Measurements from ENCODE around the gene IGDCC3. TPM values are rescaled to one million over a fixed set of nuclear protein-coding genes. Genes with fewer than 3 reads are reported as not detected.

The IGDCC3 gene
- total RNA-seq, 4 donors from 2014 or later, result not detected

GRCh38 chr15:65307978-65308377 lies 69.8 kb downstream of the IGDCC3 start:
- H3K4me1 ChIP-seq, result peaks cover 11 to 23% of the 10 kb centered on the region in 2 donors
- TF ChIP-seq POLR2A (IDR thresholded peaks at IDR 0.05), result no peak
- TF ChIP-seq, protein P1, sequence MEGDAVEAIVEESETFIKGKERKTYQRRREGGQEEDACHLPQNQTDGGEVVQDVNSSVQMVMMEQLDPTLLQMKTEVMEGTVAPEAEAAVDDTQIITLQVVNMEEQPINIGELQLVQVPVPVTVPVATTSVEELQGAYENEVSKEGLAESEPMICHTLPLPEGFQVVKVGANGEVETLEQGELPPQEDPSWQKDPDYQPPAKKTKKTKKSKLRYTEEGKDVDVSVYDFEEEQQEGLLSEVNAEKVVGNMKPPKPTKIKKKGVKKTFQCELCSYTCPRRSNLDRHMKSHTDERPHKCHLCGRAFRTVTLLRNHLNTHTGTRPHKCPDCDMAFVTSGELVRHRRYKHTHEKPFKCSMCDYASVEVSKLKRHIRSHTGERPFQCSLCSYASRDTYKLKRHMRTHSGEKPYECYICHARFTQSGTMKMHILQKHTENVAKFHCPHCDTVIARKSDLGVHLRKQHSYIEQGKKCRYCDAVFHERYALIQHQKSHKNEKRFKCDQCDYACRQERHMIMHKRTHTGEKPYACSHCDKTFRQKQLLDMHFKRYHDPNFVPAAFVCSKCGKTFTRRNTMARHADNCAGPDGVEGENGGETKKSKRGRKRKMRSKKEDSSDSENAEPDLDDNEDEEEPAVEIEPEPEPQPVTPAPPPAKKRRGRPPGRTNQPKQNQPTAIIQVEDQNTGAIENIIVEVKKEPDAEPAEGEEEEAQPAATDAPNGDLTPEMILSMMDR (IDR thresholded peaks at IDR 0.05 in 4 of 5, conservative IDR thresholded peaks at IDR 0.05 in 1 of 5), result no peak
- H3K9me3 ChIP-seq, result no peaks in the 10 kb centered on the region
- no peak for ATAC-seq
- H3K36me3 ChIP-seq, result no peaks in the 10 kb centered on the region
- in situ Hi-C loops (cut with MboI; ENCODE audit: low sequenced_read_pairs in 4 of 4) (no loop called here), intact Hi-C loops (cut with DNase I; ENCODE audit: low total_unique reads) (loop anchor here (10.0 kb wide), 1 partner anchor 307 kb away; the partner anchor contains the start of gene INTS14)
- H3K4me3 ChIP-seq, result no peak overlapping the region
- no peaks in the 10 kb centered on the region for H3K27me3 ChIP-seq
- H3K27ac ChIP-seq, result no peak overlapping the region
- no peak for DNase-seq

DNA sequence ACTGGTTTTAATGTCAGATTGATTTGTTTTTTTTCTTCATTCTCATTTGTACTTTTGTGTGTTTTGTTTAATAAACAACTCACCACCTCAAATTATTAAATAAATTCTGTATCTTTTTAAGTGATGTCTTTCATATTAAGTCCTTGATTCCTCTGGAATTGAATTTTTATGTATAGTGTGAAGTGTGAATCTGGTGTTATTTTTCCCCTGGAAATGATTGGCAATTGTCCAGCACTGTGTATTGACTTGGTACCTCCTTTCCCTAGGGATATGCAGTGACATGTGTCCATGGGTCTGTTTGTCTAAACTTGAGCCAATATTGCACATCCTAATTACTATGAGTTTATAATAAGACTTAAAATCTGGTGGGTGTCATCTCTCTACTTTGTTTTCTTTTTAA lies 71.3 kb downstream of the IGDCC3 start:
- Histone ChIP-seq H3K36me3 (no peaks in the 10 kb centered on the region), H3K9me3 (no peaks in the 10 kb centered on the region), H3K4me1 (peaks cover 11 to 13% of the 10 kb centered on the region in 2 donors), H3K4me3 (no peak overlapping the region), H3K27me3 (no peaks in the 10 kb centered on the region), H3K27ac (no peak overlapping the region)
- intact Hi-C loops (cut with DNase I; ENCODE audit: low total_unique reads) (loop anchor here (10.0 kb wide), 1 partner anchor 308 kb away; the partner anchor contains the start of gene INTS14), in situ Hi-C loops (cut with MboI; ENCODE audit: low sequenced_read_pairs in 4 of 4) (no loop called here)
- TF ChIP-seq, protein P1 (IDR thresholded peaks at IDR 0.05 in 4 of 5, conservative IDR thresholded peaks at IDR 0.05 in 1 of 5), result no peak
- TF ChIP-seq POLR2A (IDR thresholded peaks at IDR 0.05), result no peak
- DNase-seq (no peak), ATAC-seq (no peak)

DNA sequence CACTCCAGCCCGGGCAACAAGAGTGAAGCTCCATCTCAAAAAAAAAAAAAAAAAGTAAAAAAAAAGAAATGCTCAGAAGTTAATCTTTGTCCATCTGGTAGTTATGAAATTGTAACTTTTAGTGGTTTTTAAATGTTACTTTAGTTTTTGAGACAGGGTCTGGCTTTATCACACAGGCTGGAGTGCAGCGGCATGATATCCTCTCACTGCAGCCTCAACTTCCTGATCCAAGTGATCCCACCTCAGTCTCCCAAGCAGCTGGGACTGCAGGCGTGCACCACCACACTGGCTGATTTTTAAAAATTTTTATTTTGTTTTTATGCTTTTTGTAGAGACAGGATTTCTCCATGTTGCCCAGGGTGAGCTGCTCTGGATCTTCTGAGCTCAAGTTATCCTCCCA lies 72.0 kb downstream of the IGDCC3 start:
- intact Hi-C loops (cut with DNase I; ENCODE audit: low total_unique reads) (loop anchor here (2.0 to 10.0 kb wide), 2 partner anchors 121 to 309 kb away; partner anchors contain the start of genes CLPX and INTS14), in situ Hi-C loops (cut with MboI; ENCODE audit: low sequenced_read_pairs in 4 of 4) (no loop called here)
- no peaks in the 10 kb centered on the region for H3K36me3 ChIP-seq
- no peak overlapping the region for H3K4me3 ChIP-seq
- DNase-seq (no peak), ATAC-seq (no peak)
- H3K27ac ChIP-seq, result peak overlapping the region in 3 of 4 donors; percentile 87 to 93 (median 89)
- TF ChIP-seq POLR2A (IDR thresholded peaks at IDR 0.05), result no peak
- TF ChIP-seq, protein P1 (IDR thresholded peaks at IDR 0.05 in 4 of 5, conservative IDR thresholded peaks at IDR 0.05 in 1 of 5), result no peak
- H3K27me3 ChIP-seq, result no peaks in the 10 kb centered on the region
- peaks cover 11 to 13% of the 10 kb centered on the region in 2 donors for H3K4me1 ChIP-seq
- H3K9me3 ChIP-seq, result no peaks in the 10 kb centered on the region

GRCh38 chr15:65305150-65305758 lies 72.5 kb downstream of the IGDCC3 start:
- H3K36me3 ChIP-seq, result no peaks in the 10 kb centered on the region
- TF ChIP-seq POLR2A (IDR thresholded peaks at IDR 0.05), result no peak
- TF ChIP-seq, protein P1 (IDR thresholded peaks at IDR 0.05 in 4 of 5, conservative IDR thresholded peaks at IDR 0.05 in 1 of 5), result no peak
- in situ Hi-C loops (cut with MboI; ENCODE audit: low sequenced_read_pairs in 4 of 4) (no loop called here), intact Hi-C loops (cut with DNase I; ENCODE audit: low total_unique reads) (loop anchor here (2.0 to 10.0 kb wide), 2 partner anchors 120 to 310 kb away; partner anchors contain the start of genes CLPX and INTS14)
- DNase-seq, result no peak
- H3K4me3 ChIP-seq, result peak overlapping the region; percentile 64 to 70 (median 67)
- H3K9me3 ChIP-seq, result no peaks in the 10 kb centered on the region
- peak; percentile 3 to 7 for ATAC-seq
- no peaks in the 10 kb centered on the region for H3K27me3 ChIP-seq
- peaks cover 11 to 13% of the 10 kb centered on the region in 2 donors for H3K4me1 ChIP-seq
- H3K27ac ChIP-seq, result peak overlapping the region; percentile 87 to 95 (median 91)

Data from gastrocnemius medialis (tissue), 4 donors.